GM11168 (cell line): Measurements from ENCODE around the gene SLC17A9.

Experiments
- in situ Hi-C: fragments of 300-500 bp; cut with MboI; formaldehyde crosslinking; loops from one replicate; pipeline ENCODE4 v1.12.0; 2022; ENCODE audit warnings: low sequenced_read_pairs; ENCODE audit not compliant: unreplicated experiment

The SLC17A9 gene

DNA sequence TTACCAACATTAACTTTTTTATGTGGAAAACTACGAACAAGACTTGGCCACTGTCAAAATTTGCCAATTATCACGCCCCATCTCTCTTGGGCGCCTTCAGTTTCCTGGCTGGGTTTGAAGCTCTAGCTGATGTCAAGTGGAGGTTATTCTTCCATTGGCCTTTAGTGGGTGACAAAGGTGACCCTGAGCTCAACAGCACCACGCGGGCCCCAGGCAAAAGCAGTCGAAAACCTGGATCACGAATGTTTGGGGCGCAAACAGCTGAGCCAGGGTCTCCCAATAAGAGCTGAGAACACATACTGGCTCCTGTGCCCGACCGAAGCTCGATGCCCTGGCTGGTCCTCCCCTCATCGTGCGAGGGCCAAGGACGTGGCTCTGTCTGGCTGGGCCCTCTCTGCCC is 26.8 kb downstream of the SLC17A9 start:
- in situ Hi-C loops: loop anchor here (5.0 kb wide), 1 partner anchor 33 kb away; no protein-coding TSS in a partner anchor

- in situ Hi-C loops: loop anchor here (5.0 kb wide), 1 partner anchor 32 kb away; no protein-coding TSS in a partner anchor
Observed at GRCh38 chr20:62979876-62980373, 27.4 kb downstream of the SLC17A9 start.

DNA sequence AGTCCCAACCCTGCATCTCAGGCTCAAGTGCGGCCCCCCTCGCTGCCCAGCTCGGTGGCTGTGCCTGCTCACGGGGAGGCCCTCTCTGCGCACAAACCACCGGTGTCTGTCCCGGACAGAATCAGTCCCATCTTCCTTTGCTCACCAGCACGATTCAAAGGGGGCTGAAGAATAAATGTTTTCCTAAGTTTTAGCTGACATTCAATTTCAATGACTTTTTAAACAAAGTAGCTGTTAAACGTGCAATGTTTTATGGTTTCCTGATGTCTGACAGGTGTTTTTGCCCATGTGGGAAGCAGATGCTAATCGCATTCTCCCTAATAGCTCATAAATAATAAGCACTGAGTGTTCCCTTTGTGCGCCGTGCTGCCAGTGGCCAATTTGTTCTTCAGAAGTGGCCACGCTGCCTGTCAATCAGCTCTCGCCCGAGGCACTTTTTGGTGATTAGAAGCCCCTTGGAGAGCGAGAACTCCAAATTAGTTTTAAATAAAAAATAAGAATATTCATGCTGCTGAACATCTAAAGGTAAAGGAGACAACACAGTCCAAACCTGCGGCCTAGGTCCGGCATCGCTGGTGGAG is 28.0 kb downstream of the SLC17A9 start:
- in situ Hi-C loops: no loop called here

- in situ Hi-C loops: no loop called here
Observed at GRCh38 chr20:62980970-62981369, 28.5 kb downstream of the SLC17A9 start.

DNA sequence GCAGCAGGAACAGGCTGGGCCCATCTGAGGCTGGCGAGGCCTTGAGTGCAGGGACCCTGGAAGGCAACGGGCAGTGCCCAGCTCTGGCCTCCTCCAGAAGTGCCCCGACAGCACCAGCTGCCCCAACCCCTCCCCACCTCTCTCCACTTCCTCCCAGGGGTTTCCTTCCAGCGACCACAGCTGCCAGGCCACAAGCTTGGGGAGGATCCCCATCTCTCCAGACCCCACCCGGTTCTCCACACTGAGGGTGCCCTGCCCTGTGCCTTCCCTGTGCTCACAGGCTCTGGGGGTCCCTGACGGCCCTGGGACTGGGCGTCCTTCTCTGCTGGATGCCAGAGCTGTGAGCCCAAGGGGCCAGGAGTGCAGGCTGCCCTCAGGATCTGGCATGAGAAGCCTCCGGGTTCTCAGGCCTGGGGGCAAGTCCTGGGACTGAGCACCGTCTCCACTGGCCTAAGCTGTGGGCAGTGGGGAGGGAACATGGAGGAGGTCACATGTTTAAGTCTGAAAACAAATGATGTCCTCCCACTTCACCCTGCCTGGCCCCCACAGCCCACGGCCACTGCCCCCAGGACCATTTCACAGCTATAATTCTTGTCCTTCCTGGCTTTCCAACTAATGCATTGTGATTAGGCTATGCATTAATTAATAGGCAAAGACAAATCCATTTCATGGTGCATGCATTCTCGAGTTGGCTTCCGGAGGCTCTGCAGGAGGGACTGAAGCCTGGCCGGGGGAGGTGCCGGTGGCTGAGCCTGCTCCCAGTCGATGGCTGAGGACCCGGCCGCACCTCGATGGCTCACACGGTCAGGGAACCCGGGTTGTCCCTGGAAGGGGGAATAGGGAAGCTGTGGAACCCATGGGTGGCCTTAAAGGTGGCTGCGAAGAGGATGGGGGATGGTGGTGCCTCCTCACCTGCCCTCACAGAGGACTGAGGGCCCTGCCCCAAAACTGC is 29.9 kb downstream of the SLC17A9 start:
- in situ Hi-C loops: no loop called here

DNA sequence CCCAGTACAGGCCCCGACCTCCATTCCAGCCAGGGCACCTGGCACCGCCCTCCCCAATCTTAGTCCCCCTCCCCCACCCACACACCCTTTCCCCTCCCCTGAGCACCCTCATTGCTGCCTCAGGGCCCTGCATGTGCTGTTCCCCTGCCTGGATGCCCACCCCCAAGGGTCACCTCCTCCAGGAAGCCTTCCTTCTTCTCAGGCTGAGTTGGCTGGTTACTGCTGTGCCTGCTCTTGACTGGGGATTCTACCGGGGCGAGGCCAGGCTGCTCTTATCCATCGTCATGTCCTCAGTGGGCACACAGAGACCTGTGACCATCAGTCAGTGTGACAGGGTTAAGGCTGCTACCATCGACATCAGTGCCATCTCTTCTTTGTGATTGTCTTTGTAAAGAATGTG is 30.7 kb downstream of the SLC17A9 start:
- in situ Hi-C loops: no loop called here

GRCh38 chr20:62984666-62985443 is 32.3 kb downstream of the SLC17A9 start:
- in situ Hi-C loops: no loop called here

GRCh38 chr20:62985444-62985778 is 32.9 kb downstream of the SLC17A9 start:
- in situ Hi-C loops: no loop called here

GRCh38 chr20:62986257-62986800 is 33.8 kb downstream of the SLC17A9 start:
- in situ Hi-C loops: no loop called here

- in situ Hi-C loops: no loop called here
Observed at GRCh38 chr20:62987114-62987513, 34.6 kb downstream of the SLC17A9 start.

DNA sequence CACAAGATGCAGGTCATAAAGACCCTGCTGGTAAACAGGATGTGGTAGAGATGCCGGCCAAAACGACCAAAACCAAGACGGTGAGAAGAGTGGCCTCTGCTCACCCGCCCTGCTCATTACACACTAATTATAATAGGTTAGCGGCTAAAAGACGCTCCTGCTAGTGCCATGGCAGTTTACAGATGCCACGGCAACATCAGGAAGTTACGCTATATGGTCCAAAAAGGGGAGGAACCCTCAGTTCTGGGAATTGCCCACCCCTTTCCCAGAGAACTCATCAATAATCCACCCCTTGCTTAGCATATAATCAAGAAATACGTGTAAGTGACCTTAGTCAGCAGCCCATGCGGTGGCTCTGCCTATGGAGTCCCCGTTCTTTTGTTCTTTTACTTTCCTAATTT is 36.7 kb downstream of the SLC17A9 start:
- in situ Hi-C loops: no loop called here

- in situ Hi-C loops: no loop called here
Observed at GRCh38 chr20:62990306-62990825, 37.9 kb downstream of the SLC17A9 start.

- in situ Hi-C loops: no loop called here
Observed at GRCh38 chr20:62991196-62991807, 38.8 kb downstream of the SLC17A9 start.

DNA sequence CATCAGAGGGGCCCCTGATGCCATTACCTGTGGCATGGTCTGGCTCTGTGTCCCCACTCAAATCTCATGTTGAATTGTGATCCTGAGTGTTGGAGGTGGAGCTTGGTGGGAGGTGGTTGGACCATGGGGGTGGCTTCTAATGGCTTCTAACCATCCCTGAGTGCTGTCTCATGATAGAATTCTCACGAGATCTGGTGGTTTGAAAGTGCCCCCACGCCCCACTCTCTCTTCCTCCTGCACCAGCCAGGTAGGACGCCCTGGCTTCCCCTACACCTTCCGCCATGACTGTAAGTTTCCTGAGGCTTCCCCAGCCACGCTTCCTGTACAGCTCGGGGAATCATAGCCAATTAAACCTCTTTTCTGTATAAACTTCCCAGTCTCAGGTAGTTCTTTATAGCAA is 39.4 kb downstream of the SLC17A9 start:
- in situ Hi-C loops: no loop called here

DNA sequence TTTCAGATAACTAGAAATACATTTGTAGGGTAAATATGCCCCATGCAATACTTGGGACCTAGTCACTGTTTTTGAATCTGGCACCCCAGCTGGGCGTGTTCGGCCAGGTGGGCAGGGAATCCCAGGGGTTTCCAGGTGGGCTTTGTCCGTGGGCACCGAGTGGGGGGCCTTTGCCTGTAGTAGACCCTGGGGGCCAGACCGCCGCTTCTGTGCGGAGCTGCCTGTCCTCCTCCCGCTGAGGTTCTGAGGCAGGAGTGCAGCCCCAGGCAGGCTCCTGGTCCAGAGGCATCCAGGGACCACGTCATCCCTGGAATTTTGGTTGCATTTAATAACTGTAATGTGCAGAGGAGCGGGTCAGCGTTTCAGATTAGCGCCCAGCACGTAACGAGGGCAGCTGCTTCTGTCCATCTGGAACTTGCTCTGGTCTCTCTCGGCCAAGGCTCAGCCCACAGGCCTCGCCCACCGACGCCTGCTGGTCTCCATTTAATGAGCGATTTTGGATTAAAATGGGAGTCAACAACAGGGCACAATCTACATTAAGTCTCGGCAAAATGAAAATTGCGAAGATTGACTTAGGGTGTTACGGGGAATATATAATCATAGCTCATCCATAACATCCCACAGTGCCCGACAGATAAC is 41.5 kb downstream of the SLC17A9 start:
- in situ Hi-C loops: no loop called here

GRCh38 chr20:62994869-62995281 is 42.4 kb downstream of the SLC17A9 start:
- in situ Hi-C loops: no loop called here

DNA sequence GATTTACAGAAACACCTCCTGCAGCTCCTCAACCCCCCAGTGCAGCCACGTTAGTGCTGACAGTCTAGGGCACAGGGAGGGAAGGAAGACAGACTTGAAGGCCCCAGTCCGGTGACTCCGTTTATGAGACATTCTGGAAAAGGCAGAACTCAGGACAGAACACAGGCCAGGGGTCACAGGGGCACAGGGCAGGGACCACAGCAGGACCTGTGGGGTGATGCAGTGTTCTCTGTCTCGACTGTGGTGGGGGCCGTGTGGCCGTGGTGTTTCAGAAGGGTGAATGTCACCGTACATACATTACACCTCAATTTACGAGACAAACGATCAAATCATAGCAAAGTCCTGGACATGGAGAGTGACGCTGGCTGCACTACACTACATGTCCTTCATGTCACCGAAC is 43.0 kb downstream of the SLC17A9 start:
- in situ Hi-C loops: no loop called here

DNA sequence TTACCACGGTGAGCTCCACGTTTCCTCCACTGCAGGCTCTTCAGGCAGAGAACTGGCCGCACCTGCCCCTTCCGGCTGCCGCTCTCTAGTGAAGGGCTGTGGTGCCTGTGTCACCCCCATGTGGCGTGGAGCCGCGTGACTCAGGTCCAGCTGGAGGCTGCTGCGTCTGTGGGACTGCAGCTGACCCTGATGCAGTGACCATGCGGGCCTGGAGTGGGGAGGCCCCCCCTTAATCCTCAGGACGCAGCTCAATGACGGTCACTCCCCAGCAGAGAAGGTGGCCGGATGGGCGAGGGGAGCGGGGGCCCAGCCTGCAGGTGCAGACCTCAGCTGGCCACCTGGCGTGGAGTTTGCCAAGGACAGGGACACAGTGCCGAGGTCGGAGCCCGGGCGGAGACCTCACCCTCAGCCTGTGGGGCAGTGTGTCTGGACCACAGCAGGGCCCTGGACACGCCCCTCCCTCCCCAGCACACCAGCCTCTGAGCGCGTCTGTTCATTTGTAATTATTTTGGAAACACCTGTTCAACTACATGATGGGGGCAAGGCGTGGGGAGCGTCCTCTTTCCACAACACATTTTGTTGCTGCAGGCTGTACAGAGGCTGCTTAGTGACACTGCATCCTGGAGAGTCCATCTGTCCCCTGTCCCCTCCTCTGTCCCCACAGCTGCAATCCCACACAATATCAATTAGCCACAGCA is 43.5 kb downstream of the SLC17A9 start:
- in situ Hi-C loops: no loop called here

GRCh38 chr20:62996596-62996982 is 44.1 kb downstream of the SLC17A9 start:
- in situ Hi-C loops: no loop called here
